GM06990 (cell line): ENCODE data around the gene LRRC42.

Experiments
- DNase-seq: peaks from one replicate; pipeline ENCODE4 v3.0.0-alpha.2; 2011; ENCODE audit not compliant: insufficient read length; ENCODE audit errors: extremely low read depth
- H3K27me3 ChIP-seq: replicated peaks from 2 replicates; pipeline ENCODE4 v1.6.0; 2011; ENCODE audit warnings: low read length; ENCODE audit not compliant: control insufficient read depth, insufficient read depth
- H3K36me3 ChIP-seq: 2 replicates; pipeline ENCODE4 v1.5.1; 2011; ENCODE audit warnings: low read length; ENCODE audit not compliant: control insufficient read depth, insufficient read depth
- H3K4me3 ChIP-seq: replicated peaks from 2 replicates; pipeline ENCODE4 v1.5.1; 2011; ENCODE audit warnings: low read depth, mild to moderate bottlenecking, control low read depth, low read length
- TF ChIP-seq, protein P1 (sequence below): IDR thresholded peaks from 2 replicates; pipeline ENCODE4 v1.5.1; 2011; ENCODE audit warnings: low read length, control low read depth, mild to moderate bottlenecking, inconsistent platforms; ENCODE audit not compliant: insufficient read depth, poor library complexity, severe bottlenecking

Gene LRRC42

DNA sequence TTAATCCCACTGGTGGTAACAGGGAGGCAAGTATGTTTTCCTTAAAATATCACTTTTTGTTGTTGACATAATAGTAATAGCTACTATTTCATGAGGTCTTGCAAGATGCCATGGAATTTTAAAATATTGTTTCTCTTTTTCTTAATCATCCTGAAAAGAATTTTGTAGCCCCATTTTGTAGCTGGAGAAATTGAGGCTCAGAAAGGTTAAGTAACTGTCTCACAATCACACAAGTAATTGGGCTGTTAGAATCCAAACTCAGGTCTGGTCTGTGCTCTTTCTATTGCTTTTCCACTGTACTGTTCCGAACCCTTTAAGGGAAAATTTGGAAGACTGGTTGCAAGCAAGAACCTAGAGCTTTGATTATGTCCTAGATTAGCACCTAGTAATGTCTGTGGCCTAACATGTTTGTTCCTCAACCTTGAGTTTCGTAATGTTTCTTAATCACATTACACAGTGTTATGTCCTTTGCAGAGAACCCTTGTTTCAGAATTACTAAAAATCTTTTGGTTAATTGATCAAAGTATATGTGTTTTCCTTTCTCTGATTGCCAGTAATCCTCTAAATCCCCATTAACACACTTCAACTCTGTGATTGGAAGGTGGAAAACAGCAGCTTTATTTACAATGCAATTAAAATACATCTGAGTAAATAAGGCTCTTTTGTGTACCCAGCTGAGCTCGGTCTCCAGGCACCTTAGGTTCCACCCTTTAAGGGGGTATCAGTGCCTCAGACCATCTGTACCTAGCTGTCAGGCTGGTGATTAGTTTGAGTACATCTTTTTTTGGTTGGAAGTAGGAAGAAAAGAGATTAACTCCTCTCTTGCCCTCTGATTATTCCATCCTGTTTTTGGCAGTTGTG, 10.4 kb downstream of the LRRC42 start:
- Histone ChIP-seq H3K4me3 (no peak overlapping the region), H3K36me3 (peaks cover 12% of the 10 kb centered on the region), H3K27me3 (no peaks in the 10 kb centered on the region)
- DNase-seq: no peak
- TF ChIP-seq, protein P1, sequence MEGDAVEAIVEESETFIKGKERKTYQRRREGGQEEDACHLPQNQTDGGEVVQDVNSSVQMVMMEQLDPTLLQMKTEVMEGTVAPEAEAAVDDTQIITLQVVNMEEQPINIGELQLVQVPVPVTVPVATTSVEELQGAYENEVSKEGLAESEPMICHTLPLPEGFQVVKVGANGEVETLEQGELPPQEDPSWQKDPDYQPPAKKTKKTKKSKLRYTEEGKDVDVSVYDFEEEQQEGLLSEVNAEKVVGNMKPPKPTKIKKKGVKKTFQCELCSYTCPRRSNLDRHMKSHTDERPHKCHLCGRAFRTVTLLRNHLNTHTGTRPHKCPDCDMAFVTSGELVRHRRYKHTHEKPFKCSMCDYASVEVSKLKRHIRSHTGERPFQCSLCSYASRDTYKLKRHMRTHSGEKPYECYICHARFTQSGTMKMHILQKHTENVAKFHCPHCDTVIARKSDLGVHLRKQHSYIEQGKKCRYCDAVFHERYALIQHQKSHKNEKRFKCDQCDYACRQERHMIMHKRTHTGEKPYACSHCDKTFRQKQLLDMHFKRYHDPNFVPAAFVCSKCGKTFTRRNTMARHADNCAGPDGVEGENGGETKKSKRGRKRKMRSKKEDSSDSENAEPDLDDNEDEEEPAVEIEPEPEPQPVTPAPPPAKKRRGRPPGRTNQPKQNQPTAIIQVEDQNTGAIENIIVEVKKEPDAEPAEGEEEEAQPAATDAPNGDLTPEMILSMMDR: no peak

DNA sequence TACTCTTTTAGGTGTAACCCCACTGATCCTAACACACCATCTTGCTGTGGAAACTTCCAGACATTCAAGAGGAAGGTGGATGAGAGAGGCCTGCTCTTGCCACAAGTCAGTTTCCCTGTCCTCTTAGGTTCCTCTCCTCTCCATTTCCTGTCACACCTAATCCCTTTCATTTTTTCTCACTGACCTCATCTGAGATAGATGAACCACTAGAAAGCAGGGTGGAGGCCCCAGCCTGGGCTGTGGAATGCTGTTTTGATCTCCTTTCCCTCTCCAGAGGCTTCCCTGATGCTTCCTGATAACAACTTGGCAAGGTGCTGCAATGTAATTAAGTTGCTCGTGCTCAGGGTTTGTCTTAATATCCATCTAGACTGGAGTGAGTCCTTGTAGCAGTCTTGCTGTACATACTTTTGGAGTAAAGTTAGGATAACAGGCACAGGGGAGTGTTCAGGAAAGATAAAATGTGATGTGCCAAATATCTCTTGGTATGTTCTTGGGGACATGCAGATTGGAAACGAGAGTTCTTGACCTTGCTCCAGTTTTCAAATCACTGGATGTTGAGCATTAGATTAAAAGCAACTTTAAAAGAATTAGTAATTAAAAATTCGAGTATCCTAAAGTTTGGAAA, 11.2 kb downstream of the LRRC42 start:
- TF ChIP-seq, protein P1: no peak
- no peak for DNase-seq
- Histone ChIP-seq H3K36me3 (peaks cover 6% of the 10 kb centered on the region), H3K27me3 (no peaks in the 10 kb centered on the region), H3K4me3 (no peak overlapping the region)

DNA sequence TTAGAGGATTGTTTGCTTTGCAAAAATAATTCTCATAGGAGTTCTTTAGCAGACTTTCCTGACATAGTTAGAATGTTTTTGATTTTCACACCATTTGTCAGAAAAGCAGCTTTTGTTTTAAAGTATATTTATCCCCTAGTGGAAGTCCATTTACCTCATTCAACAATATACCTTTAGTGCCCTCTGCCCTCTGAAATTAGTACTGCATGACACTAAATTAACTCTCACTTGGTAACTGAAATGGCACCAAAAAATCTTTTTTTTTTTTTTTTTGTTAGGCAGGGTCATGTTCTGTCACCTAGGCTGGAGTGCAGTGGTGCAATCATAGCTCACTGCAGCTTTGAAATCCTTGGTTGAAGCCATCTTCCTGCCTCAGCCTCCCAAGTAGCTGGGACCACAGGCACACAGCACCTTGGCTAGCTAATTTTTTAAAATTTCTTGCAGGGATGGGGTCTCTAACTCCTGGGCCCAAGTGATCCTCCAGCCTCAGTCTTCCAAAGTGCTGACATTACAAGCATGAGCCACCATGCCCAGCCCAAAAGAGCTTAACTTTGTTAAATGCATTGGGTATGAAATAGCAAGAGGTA, 13.6 kb downstream of the LRRC42 start:
- Histone ChIP-seq H3K4me3 (no peak overlapping the region), H3K27me3 (no peaks in the 10 kb centered on the region), H3K36me3 (peaks cover 16% of the 10 kb centered on the region)
- TF ChIP-seq, protein P1: peak; percentile 52
- peak; percentile 19 for DNase-seq

DNA sequence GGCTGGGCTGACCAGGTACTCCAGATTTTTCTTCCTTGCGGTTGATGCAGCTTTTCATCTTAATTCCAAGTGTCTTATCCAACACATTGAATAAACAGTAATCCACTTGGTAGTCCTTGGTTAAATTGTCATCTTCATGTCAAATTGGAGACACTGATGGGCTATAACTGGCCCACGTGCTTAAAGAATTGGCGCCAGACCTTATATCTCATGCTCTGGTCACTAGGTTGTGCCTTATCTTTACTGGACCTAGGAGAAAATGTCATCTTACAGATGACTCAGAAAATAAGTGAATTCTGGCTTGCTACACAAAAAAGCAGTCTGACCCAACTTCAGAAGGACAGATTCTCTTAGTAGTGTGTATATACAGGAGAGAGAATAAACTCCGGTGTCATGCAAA, 16.2 kb downstream of the LRRC42 start:
- Histone ChIP-seq H3K36me3 (peaks cover 20% of the 10 kb centered on the region), H3K4me3 (no peak overlapping the region), H3K27me3 (no peaks in the 10 kb centered on the region)
- no peak for DNase-seq
- TF ChIP-seq, protein P1: no peak

DNA sequence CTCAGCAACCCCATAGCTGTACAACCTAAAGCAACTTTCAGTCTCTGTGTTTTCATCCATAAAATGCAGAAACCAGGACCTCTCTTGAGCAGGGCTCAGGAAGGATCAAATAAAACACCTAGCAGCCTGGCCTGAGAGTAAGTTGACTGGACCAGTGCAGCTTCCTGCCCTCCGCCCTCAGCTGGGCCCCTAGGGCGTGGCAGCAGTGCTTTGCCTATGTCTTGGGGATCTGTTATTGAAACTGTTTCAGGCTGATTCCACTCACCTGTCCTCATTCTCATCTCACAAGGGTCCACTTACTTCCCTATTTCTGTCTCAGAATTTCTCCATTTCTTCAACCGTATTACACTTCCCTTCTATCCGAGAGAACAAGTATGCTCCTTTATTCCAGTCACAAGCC, 17.3 kb downstream of the LRRC42 start:
- H3K36me3 ChIP-seq: peaks cover 20% of the 10 kb centered on the region
- TF ChIP-seq, protein P1: no peak

More for the DNA sequence above, 17.3 kb downstream of the LRRC42 start:
- DNase-seq: no peak
- no peak overlapping the region for H3K4me3 ChIP-seq
- H3K27me3 ChIP-seq: no peaks in the 10 kb centered on the region
